HCT116 (cell line): ENCODE data around the gene MGAT4C. TPM values are rescaled to one million over a fixed set of nuclear protein-coding genes. Genes with fewer than 3 reads are reported as not detected.

Experiments used
- ATAC-seq: fragments of 200-7000 bp; cut with Tn5 transposase; 2 replicates; pipeline ENCODE4 v1.9.1; 2020; ENCODE audit warnings: mild to moderate bottlenecking, moderate library complexity
- BruUV-seq: library from RNA; stranded (reverse); fragments of 400-500 nt; replicated peaks from 2 replicates; lab custom pipeline; 2021; lab: Mats Ljungman, UMichigan
- CTCF ChIA-PET: fragments of 300-600 bp; sonication (Branson Sonifier 250); formaldehyde crosslinking; loops from one replicate; lab custom pipeline; 2021; ENCODE audit warnings: antibody characterized with exemption; lab: Charles Lee
- POLR2A ChIA-PET: fragments of 300-600, 350-600 bp; sonication (Branson Sonifier 250); formaldehyde crosslinking; loops from one replicate; lab custom pipeline; 2021; ENCODE audit warnings: antibody characterized with exemption; lab: Charles Lee
- RAD21 ChIA-PET, 2 experiments: fragments of 300-600 bp; sonication (Branson Sonifier 250); formaldehyde crosslinking; loops; one replicate each; lab custom pipeline; 2023; ENCODE audit warnings: low total read pairs in 2 of 2; ENCODE audit not compliant: uncharacterized antibody in 2 of 2, unreplicated experiment in 2 of 2, low non-redundant PET in 1 of 2; lab: Charles Lee
- DNase-seq: peaks from one replicate; pipeline ENCODE4 v3.0.0-alpha.2; 2010; ENCODE audit warnings: low read depth, low spot score
- H2AFZ ChIP-seq: fragments of 200-600 bp; shearing (Covaris generic), sonication (generic); 2 replicates; pipeline ENCODE4 v1.6.1; 2017; ENCODE audit warnings: low read depth, mixed run types, mixed read lengths, antibody characterized with exemption, low read length; ENCODE audit not compliant: poor library complexity, severe bottlenecking
- H3K27ac ChIP-seq: 2 replicates; pipeline ENCODE4 v1.5.1; 2012; ENCODE audit warnings: low read depth, low read length
- H3K27me3 ChIP-seq: fragments of 200-600 bp; sonication (generic); 2 replicates; pipeline ENCODE4 v1.6.1; 2016; ENCODE audit warnings: mixed run types, low read length, mixed read lengths; ENCODE audit not compliant: insufficient read depth
- H3K36me3 ChIP-seq, 2 experiments: fragments of 200-500 bp in 1 of 2; fragments of 200-600 bp in 1 of 2; sonication (Bioruptor generic) in 1 of 2; sonication (generic) in 1 of 2; 2 replicates each; pipeline versions ENCODE4 v1.5.1 to v1.6.1; 2014 to 2016; ENCODE audit warnings: low read length in 2 of 2, inconsistent platforms in 1 of 2, mixed read lengths in 1 of 2, mixed run types in 1 of 2; ENCODE audit not compliant: insufficient read depth in 2 of 2, control insufficient read depth in 1 of 2
- H3K4me1 ChIP-seq, 2 experiments: fragments of 200-600 bp in 1 of 2; sonication (generic) in 1 of 2; 2 replicates each; pipeline versions ENCODE4 v1.5.1 to v1.6.1; 2012 to 2017; ENCODE audit warnings: low read length in 2 of 2, inconsistent platforms in 1 of 2, mild to moderate bottlenecking in 1 of 2, mixed read lengths in 1 of 2, mixed run types in 1 of 2, moderate library complexity in 1 of 2; ENCODE audit not compliant: insufficient read depth in 2 of 2, control insufficient read depth in 1 of 2
- H3K4me2 ChIP-seq: fragments of 200-600 bp; sonication (generic); 2 replicates; pipeline ENCODE4 v1.6.1; 2017; ENCODE audit warnings: mixed run types, low read length, mixed read lengths
- H3K4me3 ChIP-seq, 2 experiments: fragments of 200-600 bp in 1 of 2; sonication (generic) in 1 of 2; replicated peaks in 1 of 2; 2 replicates each; pipeline ENCODE4 v1.5.1; 2011 to 2016; ENCODE audit warnings: low read length in 2 of 2, control low read depth in 1 of 2, low read depth in 1 of 2, mild to moderate bottlenecking in 1 of 2, mixed read lengths in 1 of 2, mixed run types in 1 of 2
- H3K79me2 ChIP-seq: fragments of 200-600 bp; sonication (generic); 2 replicates; pipeline ENCODE4 v1.6.1; 2017; ENCODE audit warnings: mild to moderate bottlenecking, mixed run types, low read length, moderate library complexity, mixed read lengths; ENCODE audit not compliant: insufficient read depth
- H3K9ac ChIP-seq: fragments of 200-600 bp; sonication (generic); 2 replicates; pipeline ENCODE4 v1.6.1; 2016; ENCODE audit warnings: low read length, mixed read lengths
- H3K9me2 ChIP-seq: fragments of 200-600 bp; sonication (generic), shearing (Covaris generic); 2 replicates; pipeline ENCODE4 v1.6.1; 2017; ENCODE audit warnings: mixed run types, mild to moderate bottlenecking, moderate library complexity; ENCODE audit not compliant: insufficient read depth
- H3K9me3 ChIP-seq, 2 experiments: fragments of 200-500 bp in 1 of 2; fragments of 200-600 bp in 1 of 2; sonication (Bioruptor generic) in 1 of 2; sonication (generic) in 1 of 2; 2 replicates each; pipeline ENCODE4 v1.6.1; 2014 to 2017; ENCODE audit warnings: low read length in 2 of 2, mixed read lengths in 2 of 2, inconsistent platforms in 1 of 2, low read depth in 1 of 2, mild to moderate bottlenecking in 1 of 2, mixed run types in 1 of 2, moderate library complexity in 1 of 2; ENCODE audit not compliant: control insufficient read depth in 1 of 2, insufficient read depth in 1 of 2
- H4K20me1 ChIP-seq: fragments of 200-600 bp; sonication (generic), shearing (Covaris generic); 2 replicates; pipeline ENCODE4 v1.6.1; 2017; ENCODE audit warnings: mixed run types, mild to moderate bottlenecking, moderate library complexity; ENCODE audit not compliant: insufficient read depth
- CBX3 ChIP-seq: IDR thresholded peaks from 2 replicates; pipeline ENCODE4 v1.6.1; 2012; ENCODE audit warnings: low read depth
- CEBPB ChIP-seq: IDR thresholded peaks from 2 replicates; pipeline ENCODE4 v1.6.1; 2012; ENCODE audit warnings: low read depth
- EGR1 ChIP-seq: IDR thresholded peaks from 2 replicates; pipeline ENCODE4 v1.6.1; 2012; ENCODE audit warnings: low read depth
- FOSL1 ChIP-seq: IDR thresholded peaks from 2 replicates; pipeline ENCODE4 v1.6.1; 2012; ENCODE audit warnings: low read depth
- JUND ChIP-seq: IDR thresholded peaks from 2 replicates; pipeline ENCODE4 v1.6.1; 2012
- POLR2AphosphoS5 ChIP-seq: IDR thresholded peaks from 2 replicates; pipeline ENCODE4 v1.6.1; 2011; ENCODE audit warnings: mild to moderate bottlenecking, low read depth, low read length, moderate library complexity
- YY1 ChIP-seq: IDR thresholded peaks from 2 replicates; pipeline ENCODE4 v1.6.1; 2011; ENCODE audit warnings: low read length, low read depth, moderate library complexity, mild to moderate bottlenecking; ENCODE audit not compliant: insufficient replicate concordance; ENCODE audit errors: extremely low read depth
- ZFX ChIP-seq: fragments of 450-650 bp; IDR thresholded peaks from 2 replicates; pipeline ENCODE4 v1.6.1; 2017
- ZNF274 ChIP-seq: fragments of 200-500 bp; sonication (Bioruptor generic); IDR thresholded peaks from 2 replicates; pipeline ENCODE4 v1.6.1; 2014; ENCODE audit warnings: mild to moderate bottlenecking, low read depth, low read length, inconsistent platforms
- intact Hi-C: fragments of 100-400 bp; cut with micrococcal nuclease; formaldehyde crosslinking; loops from 2 replicates; pipeline ENCODE4 v1.10.0; 2022
- total RNA-seq: library from RNA; stranded (reverse); gene quantifications from one replicate; pipeline ENCODE4 v1.2.1, GENCODE V29; 2021; ENCODE audit not compliant: unreplicated experiment
- TF ChIP-seq, protein P1 (sequence below), 3 experiments: fragments of 200-600 bp in 1 of 3; sonication (generic) in 1 of 3; IDR thresholded peaks in 2 of 3; conservative IDR thresholded peaks in 1 of 3; 2 replicates each; pipeline ENCODE4 v1.5.1; 2012 to 2017; ENCODE audit warnings: low read depth in 2 of 3, low read length in 2 of 3, antibody characterized with exemption in 1 of 3, borderline replicate concordance in 1 of 3, control low read depth in 1 of 3, mild to moderate bottlenecking in 1 of 3, mixed read lengths in 1 of 3, mixed run types in 1 of 3, moderate library complexity in 1 of 3; ENCODE audit not compliant: insufficient read depth in 1 of 3

MGAT4C gene
- total RNA-seq, 1 experiment from 2014 or later: not detected

DNA sequence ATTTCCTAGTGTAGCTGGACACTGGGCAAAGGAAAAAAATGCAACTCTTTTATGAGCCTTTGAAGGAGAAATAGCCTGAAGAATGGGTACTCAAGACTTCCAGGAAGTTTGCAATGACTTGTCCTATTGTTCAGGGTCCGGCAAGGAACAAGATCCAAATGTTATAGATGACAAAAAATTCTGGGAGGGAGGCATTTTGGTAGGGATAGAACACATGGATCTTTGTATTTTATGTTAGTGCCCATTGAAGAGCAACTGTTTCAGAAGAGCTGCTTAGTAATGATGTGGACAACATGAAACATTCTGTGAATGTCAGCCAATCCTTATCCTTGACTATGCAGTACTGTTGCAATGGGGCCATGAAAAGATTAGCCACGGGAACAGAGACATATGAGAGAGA, 138.0 kb downstream of the MGAT4C start:
- Histone ChIP-seq H2AFZ (no peak overlapping the region), H3K27me3 (no peaks in the 10 kb centered on the region), H3K9ac (no peak overlapping the region), H4K20me1 (no peaks in the 10 kb centered on the region), H3K4me1 (no peaks in the 10 kb centered on the region), H3K27ac (no peak overlapping the region), H3K36me3 (no peaks in the 10 kb centered on the region), H3K9me2 (no peaks in the 10 kb centered on the region), H3K79me2 (no peaks in the 10 kb centered on the region), H3K4me3 (no peak overlapping the region), H3K9me3 (no peaks in the 10 kb centered on the region), H3K4me2 (no peak overlapping the region)
- RAD21 ChIA-PET: no interaction called here
- intact Hi-C loops: no loop called here
- CTCF ChIA-PET: no interaction called here
- ATAC-seq (no peak), DNase-seq (no peak)
- TF ChIP-seq POLR2AphosphoS5: no peak
- BruUV-seq: no TSS peak
- POLR2A ChIA-PET: no interaction called here

DNA sequence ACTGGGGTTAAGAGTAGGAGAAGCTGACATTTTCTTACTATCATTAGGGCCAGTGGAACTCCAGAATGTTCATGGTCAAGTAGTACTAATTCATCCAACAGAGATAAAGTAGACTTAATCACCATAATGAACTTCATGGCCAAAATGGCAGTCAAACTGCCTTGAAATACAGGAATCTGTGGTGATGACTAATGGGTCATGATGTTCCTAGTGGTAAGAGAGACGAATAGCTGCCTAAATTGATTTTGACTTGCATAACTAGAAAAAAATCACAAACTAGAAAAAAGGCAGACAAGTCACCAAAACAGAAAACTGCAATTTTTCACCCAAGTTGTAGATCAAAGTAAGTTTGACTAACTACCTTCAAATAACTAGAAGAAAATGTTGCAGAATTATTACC, 138.5 kb downstream of the MGAT4C start:
- DNase-seq (no peak), ATAC-seq (no peak)
- ChIA-PET CTCF (no interaction called here), POLR2A (no interaction called here), RAD21 (no interaction called here)
- no peak for TF ChIP-seq CEBPB
- TF ChIP-seq ZNF274: no peak
- no peak for TF ChIP-seq ZFX
- TF ChIP-seq JUND: no peak
- no peak for TF ChIP-seq CBX3
- no peak for TF ChIP-seq EGR1
- no peak for TF ChIP-seq YY1
- TF ChIP-seq, protein P1, sequence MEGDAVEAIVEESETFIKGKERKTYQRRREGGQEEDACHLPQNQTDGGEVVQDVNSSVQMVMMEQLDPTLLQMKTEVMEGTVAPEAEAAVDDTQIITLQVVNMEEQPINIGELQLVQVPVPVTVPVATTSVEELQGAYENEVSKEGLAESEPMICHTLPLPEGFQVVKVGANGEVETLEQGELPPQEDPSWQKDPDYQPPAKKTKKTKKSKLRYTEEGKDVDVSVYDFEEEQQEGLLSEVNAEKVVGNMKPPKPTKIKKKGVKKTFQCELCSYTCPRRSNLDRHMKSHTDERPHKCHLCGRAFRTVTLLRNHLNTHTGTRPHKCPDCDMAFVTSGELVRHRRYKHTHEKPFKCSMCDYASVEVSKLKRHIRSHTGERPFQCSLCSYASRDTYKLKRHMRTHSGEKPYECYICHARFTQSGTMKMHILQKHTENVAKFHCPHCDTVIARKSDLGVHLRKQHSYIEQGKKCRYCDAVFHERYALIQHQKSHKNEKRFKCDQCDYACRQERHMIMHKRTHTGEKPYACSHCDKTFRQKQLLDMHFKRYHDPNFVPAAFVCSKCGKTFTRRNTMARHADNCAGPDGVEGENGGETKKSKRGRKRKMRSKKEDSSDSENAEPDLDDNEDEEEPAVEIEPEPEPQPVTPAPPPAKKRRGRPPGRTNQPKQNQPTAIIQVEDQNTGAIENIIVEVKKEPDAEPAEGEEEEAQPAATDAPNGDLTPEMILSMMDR (IDR thresholded peaks at IDR 0.05 in 2 of 3, conservative IDR thresholded peaks at IDR 0.05 in 1 of 3; ENCODE audit: borderline replicate concordance in 1 of 3, insufficient read depth in 1 of 3, low read depth in 2 of 3, low read length in 2 of 3): no peak
- no peak for TF ChIP-seq FOSL1
- H3K27me3 ChIP-seq: no peaks in the 10 kb centered on the region
- no peaks in the 10 kb centered on the region for H3K79me2 ChIP-seq
- no peaks in the 10 kb centered on the region for H3K4me1 ChIP-seq
- no peaks in the 10 kb centered on the region for H4K20me1 ChIP-seq
- H3K9me2 ChIP-seq: no peaks in the 10 kb centered on the region
- H2AFZ ChIP-seq: no peak overlapping the region
- no peak overlapping the region for H3K4me3 ChIP-seq
- H3K4me2 ChIP-seq: no peak overlapping the region
- no peak overlapping the region for H3K9ac ChIP-seq
- H3K9me3 ChIP-seq: no peaks in the 10 kb centered on the region
- BruUV-seq: no TSS peak
- no peaks in the 10 kb centered on the region for H3K36me3 ChIP-seq
- intact Hi-C loops: no loop called here
- H3K27ac ChIP-seq: no peak overlapping the region
